ENCODE data around the gene C22orf23. TPM values are rescaled to one million over a fixed set of nuclear protein-coding genes. Genes with fewer than 3 reads are reported as not detected.
A peak's percentile ranks its signal among the peaks of the same experiment; 100 is the strongest.

C22orf23 gene
- total RNA-seq, 1 donor from 2014 or later = not detected

GRCh38 chr22:37924386-37925065 lies 28.9 kb downstream of the C22orf23 start:
- intact Hi-C loops (cut with micrococcal nuclease) = no loop called here
- H3K27ac Mint-ChIP-seq = no peak overlapping the region

GRCh38 chr22:37923927-37924326 lies 29.5 kb downstream of the C22orf23 start:
- intact Hi-C loops (cut with micrococcal nuclease) = no loop called here
- no peak overlapping the region for H3K27ac Mint-ChIP-seq
- peaks cover 7% of the 10 kb centered on the region for H3K4me1 Mint-ChIP-seq (ENCODE audit: low read depth)
- no peak overlapping the region for H3K4me3 Mint-ChIP-seq
- H3K36me3 Mint-ChIP-seq (ENCODE audit: low read depth) = peaks cover 11% of the 10 kb centered on the region
- H3K9me3 Mint-ChIP-seq = no peaks in the 10 kb centered on the region
- H3K27me3 Mint-ChIP-seq (ENCODE audit: insufficient read depth) = no peaks in the 10 kb centered on the region
- no peak for DNase-seq (ENCODE audit: low spot score)

More at GRCh38 chr22:37924386-37925065, 28.9 kb downstream of the C22orf23 start:
- Mint-ChIP-seq H3K4me1 (ENCODE audit: low read depth) (peaks cover 7% of the 10 kb centered on the region), H3K27me3 (ENCODE audit: insufficient read depth) (no peaks in the 10 kb centered on the region), H3K4me3 (no peak overlapping the region), H3K36me3 (ENCODE audit: low read depth) (peaks cover 14% of the 10 kb centered on the region), H3K9me3 (no peaks in the 10 kb centered on the region)
- no peak for DNase-seq (ENCODE audit: low spot score)

- H3K4me1 Mint-ChIP-seq (ENCODE audit: low read depth) = peaks cover 7% of the 10 kb centered on the region
- no peaks in the 10 kb centered on the region for H3K9me3 Mint-ChIP-seq
- no peaks in the 10 kb centered on the region for H3K27me3 Mint-ChIP-seq (ENCODE audit: insufficient read depth)
- DNase-seq (ENCODE audit: low spot score) = no peak
- H3K4me3 Mint-ChIP-seq = no peak overlapping the region
- intact Hi-C loops (cut with micrococcal nuclease) = no loop called here
- no peak overlapping the region for H3K27ac Mint-ChIP-seq
- H3K36me3 Mint-ChIP-seq (ENCODE audit: low read depth) = peaks cover 5% of the 10 kb centered on the region
These were observed 31.2 kb downstream of the C22orf23 start for GRCh38 chr22:37922191-37922590.

- no peaks in the 10 kb centered on the region for H3K9me3 Mint-ChIP-seq
These were observed 33.3 kb downstream of the C22orf23 start for GRCh38 chr22:37920126-37920525.

GRCh38 chr22:37918580-37919270 lies 34.7 kb downstream of the C22orf23 start:
- no peaks in the 10 kb centered on the region for H3K27me3 Mint-ChIP-seq (ENCODE audit: insufficient read depth)
- no peak overlapping the region for H3K27ac Mint-ChIP-seq
- H3K4me3 Mint-ChIP-seq = no peak overlapping the region
- no peaks in the 10 kb centered on the region for H3K9me3 Mint-ChIP-seq
- peaks cover 8% of the 10 kb centered on the region for H3K36me3 Mint-ChIP-seq (ENCODE audit: low read depth)
- no peak for DNase-seq (ENCODE audit: low spot score)
- H3K4me1 Mint-ChIP-seq (ENCODE audit: low read depth) = peaks cover 7% of the 10 kb centered on the region
- intact Hi-C loops (cut with micrococcal nuclease) = no loop called here

More at GRCh38 chr22:37920126-37920525, 33.3 kb downstream of the C22orf23 start:
- peak overlapping the region; percentile 66 for H3K4me3 Mint-ChIP-seq
- intact Hi-C loops (cut with micrococcal nuclease) = no loop called here
- H3K27ac Mint-ChIP-seq = peak overlapping the region; percentile 88
- DNase-seq (ENCODE audit: low spot score) = no peak
- no peaks in the 10 kb centered on the region for H3K27me3 Mint-ChIP-seq (ENCODE audit: insufficient read depth)
- peaks cover 7% of the 10 kb centered on the region for H3K4me1 Mint-ChIP-seq (ENCODE audit: low read depth)
- peaks cover 8% of the 10 kb centered on the region for H3K36me3 Mint-ChIP-seq (ENCODE audit: low read depth)

GRCh38 chr22:37917874-37918548 lies 35.4 kb downstream of the C22orf23 start:
- peaks cover 10% of the 10 kb centered on the region for H3K36me3 Mint-ChIP-seq (ENCODE audit: low read depth)
- intact Hi-C loops (cut with micrococcal nuclease) = no loop called here
- no peaks in the 10 kb centered on the region for H3K27me3 Mint-ChIP-seq (ENCODE audit: insufficient read depth)
- H3K4me1 Mint-ChIP-seq (ENCODE audit: low read depth) = peaks cover 7% of the 10 kb centered on the region
- no peak for DNase-seq (ENCODE audit: low spot score)
- no peak overlapping the region for H3K27ac Mint-ChIP-seq
- H3K9me3 Mint-ChIP-seq = no peaks in the 10 kb centered on the region
- no peak overlapping the region for H3K4me3 Mint-ChIP-seq

- H3K4me1 Mint-ChIP-seq (ENCODE audit: low read depth) = peaks cover 13% of the 10 kb centered on the region
- H3K27ac Mint-ChIP-seq = no peak overlapping the region
- DNase-seq (ENCODE audit: low spot score) = no peak
- H3K9me3 Mint-ChIP-seq = no peaks in the 10 kb centered on the region
- intact Hi-C loops (cut with micrococcal nuclease) = no loop called here
- H3K4me3 Mint-ChIP-seq = no peak overlapping the region
- no peaks in the 10 kb centered on the region for H3K27me3 Mint-ChIP-seq (ENCODE audit: insufficient read depth)
- peaks cover 8% of the 10 kb centered on the region for H3K36me3 Mint-ChIP-seq (ENCODE audit: low read depth)
These were observed 37.1 kb downstream of the C22orf23 start for GRCh38 chr22:37916311-37916710.

- Mint-ChIP-seq H3K9me3 (no peaks in the 10 kb centered on the region), H3K4me3 (no peak overlapping the region), H3K27me3 (ENCODE audit: insufficient read depth) (no peaks in the 10 kb centered on the region), H3K36me3 (ENCODE audit: low read depth) (peaks cover 6% of the 10 kb centered on the region), H3K4me1 (ENCODE audit: low read depth) (peaks cover 14% of the 10 kb centered on the region), H3K27ac (no peak overlapping the region)
- no peak for DNase-seq (ENCODE audit: low spot score)
- intact Hi-C loops (cut with micrococcal nuclease) = no loop called here
These were observed 40.1 kb downstream of the C22orf23 start for GRCh38 chr22:37913233-37913721.

- no peaks in the 10 kb centered on the region for H3K9me3 Mint-ChIP-seq
- peaks cover 23% of the 10 kb centered on the region for H3K4me1 Mint-ChIP-seq (ENCODE audit: low read depth)
- H3K27ac Mint-ChIP-seq = no peak overlapping the region
- no peak for DNase-seq (ENCODE audit: low spot score)
- H3K36me3 Mint-ChIP-seq (ENCODE audit: low read depth) = peaks cover 6% of the 10 kb centered on the region
- H3K4me3 Mint-ChIP-seq = no peak overlapping the region
- no peaks in the 10 kb centered on the region for H3K27me3 Mint-ChIP-seq (ENCODE audit: insufficient read depth)
- intact Hi-C loops (cut with micrococcal nuclease) = no loop called here
These were observed 41.2 kb downstream of the C22orf23 start for GRCh38 chr22:37912171-37912570.

GRCh38 chr22:37911697-37912096 lies 41.7 kb downstream of the C22orf23 start:
- Mint-ChIP-seq H3K9me3 (no peaks in the 10 kb centered on the region), H3K27me3 (ENCODE audit: insufficient read depth) (no peaks in the 10 kb centered on the region), H3K27ac (no peak overlapping the region), H3K4me1 (ENCODE audit: low read depth) (peaks cover 26% of the 10 kb centered on the region), H3K36me3 (ENCODE audit: low read depth) (peaks cover 6% of the 10 kb centered on the region), H3K4me3 (no peak overlapping the region)
- intact Hi-C loops (cut with micrococcal nuclease) = no loop called here
- DNase-seq (ENCODE audit: low spot score) = no peak

- Mint-ChIP-seq H3K27me3 (ENCODE audit: insufficient read depth) (no peaks in the 10 kb centered on the region), H3K4me3 (no peak overlapping the region), H3K36me3 (ENCODE audit: low read depth) (peaks cover 3% of the 10 kb centered on the region), H3K4me1 (ENCODE audit: low read depth) (peaks cover 26% of the 10 kb centered on the region), H3K9me3 (no peaks in the 10 kb centered on the region), H3K27ac (no peak overlapping the region)
- intact Hi-C loops (cut with micrococcal nuclease) = no loop called here
- no peak for DNase-seq (ENCODE audit: low spot score)
These were observed 42.3 kb downstream of the C22orf23 start for GRCh38 chr22:37910890-37911672.

- peaks cover 3% of the 10 kb centered on the region for H3K36me3 Mint-ChIP-seq (ENCODE audit: low read depth)
- H3K9me3 Mint-ChIP-seq = no peaks in the 10 kb centered on the region
- peaks cover 4% of the 10 kb centered on the region for H3K27me3 Mint-ChIP-seq (ENCODE audit: insufficient read depth)
- no peak overlapping the region for H3K27ac Mint-ChIP-seq
- intact Hi-C loops (cut with micrococcal nuclease) = no loop called here
- DNase-seq (ENCODE audit: low spot score) = no peak
- H3K4me1 Mint-ChIP-seq (ENCODE audit: low read depth) = peaks cover 36% of the 10 kb centered on the region
- H3K4me3 Mint-ChIP-seq = no peak overlapping the region
These were observed 43.6 kb downstream of the C22orf23 start for GRCh38 chr22:37909766-37910165.

Measured in activated T-helper 1 cell treated with anti-CD3 and anti-CD28 coated beads, Interleukin-12 subunit alpha, Interleukin-12 subunit beta, Interleukin-2, Interleukin-4 antibody, amounts not matched to agents 30 ng/mL and 10 ng/mL and 1 ng/mL, durations not matched to agents 14 hours and 24 hours and 36 hours (primary cell).